Activated naive CD4-positive, alpha-beta T cell treated with anti-CD3 and anti-CD28 coated beads, Interleukin-2, amount 10 ng/mL, durations not matched to agents 7 days and 5 days (primary cell): Measurements from ENCODE around the gene MAP2K1.
A peak's percentile ranks its signal among the peaks of the same experiment; 100 is the strongest.
"Not testable (repeated sequence)": the region's sequence is repeated elsewhere in the genome, so short reads cannot be mapped to it uniquely, and the experiment has no call there.

Source experiments
- CTCF ChIA-PET: fragments of 350-600 bp; sonication (Branson Sonifier 250); formaldehyde crosslinking; loops from one replicate; lab custom pipeline; 2021; ENCODE audit warnings: antibody characterized with exemption; lab: Charles Lee
- DNase-seq: peaks from one replicate; pipeline ENCODE4 v3.0.0-alpha.2; 2020
- H3K27ac Mint-ChIP-seq: one replicate; pipeline ENCODE4 v1.8.0; 2021; ENCODE audit warnings: mild to moderate bottlenecking, moderate library complexity, mixed read lengths
- H3K27me3 Mint-ChIP-seq: one replicate; pipeline ENCODE4 v1.8.0; 2021; ENCODE audit warnings: mild to moderate bottlenecking, mixed read lengths
- H3K36me3 Mint-ChIP-seq: one replicate; pipeline ENCODE4 v1.8.0; 2021; ENCODE audit warnings: mixed read lengths
- H3K4me1 Mint-ChIP-seq: one replicate; pipeline ENCODE4 v1.8.0; 2021; ENCODE audit warnings: mixed read lengths
- H3K4me3 Mint-ChIP-seq: one replicate; pipeline ENCODE4 v1.8.0; 2021; ENCODE audit warnings: mild to moderate bottlenecking, moderate library complexity, mixed read lengths
- H3K9me3 Mint-ChIP-seq: one replicate; pipeline ENCODE4 v1.8.0; 2021; ENCODE audit warnings: mixed read lengths

MAP2K1 gene

GRCh38 chr15:66387163-66388042 lies 691 bp downstream of the MAP2K1 start:
- H3K9me3 Mint-ChIP-seq: no peaks in the 10 kb centered on the region
- peak overlapping the region; percentile 88 for H3K27ac Mint-ChIP-seq
- no peaks in the 10 kb centered on the region for H3K27me3 Mint-ChIP-seq
- peaks cover 29% of the 10 kb centered on the region for H3K36me3 Mint-ChIP-seq
- DNase-seq: peak; percentile 72
- CTCF ChIA-PET: interaction anchor here (0.8 to 4.1 kb wide), 9 partner anchors 17 to 111 kb away, joined by 3 to 60 read pairs (median 3); partner anchors contain the start of genes SNAPC5 and TIPIN
- H3K4me3 Mint-ChIP-seq: peak overlapping the region; percentile 96
- peaks cover 58% of the 10 kb centered on the region for H3K4me1 Mint-ChIP-seq

GRCh38 chr15:66388043-66388363 lies 1.3 kb downstream of the MAP2K1 start:
- no peak for DNase-seq
- H3K4me3 Mint-ChIP-seq: peak overlapping the region; percentile 96
- CTCF ChIA-PET: interaction anchor here (0.8 to 4.1 kb wide), 8 partner anchors 18 to 111 kb away, joined by 3 to 60 read pairs (median 3); partner anchors contain the start of genes SNAPC5 and TIPIN
- H3K4me1 Mint-ChIP-seq: peaks cover 62% of the 10 kb centered on the region
- peak overlapping the region; percentile 88 for H3K27ac Mint-ChIP-seq
- H3K9me3 Mint-ChIP-seq: no peaks in the 10 kb centered on the region
- no peaks in the 10 kb centered on the region for H3K27me3 Mint-ChIP-seq
- H3K36me3 Mint-ChIP-seq: peaks cover 32% of the 10 kb centered on the region

- Mint-ChIP-seq H3K4me3 (peak overlapping the region; percentile 96), H3K27ac (peak overlapping the region; percentile 84), H3K27me3 (no peaks in the 10 kb centered on the region), H3K4me1 (peaks cover 67% of the 10 kb centered on the region), H3K9me3 (no peaks in the 10 kb centered on the region), H3K36me3 (peaks cover 36% of the 10 kb centered on the region)
- CTCF ChIA-PET: interaction anchor here (0.8 to 4.1 kb wide), 6 partner anchors 19 to 110 kb away, joined by 3 to 60 read pairs (median 3); partner anchors contain the start of genes SNAPC5 and TIPIN
- DNase-seq: no peak
These were observed 1.9 kb downstream of the MAP2K1 start for GRCh38 chr15:66388576-66388975.

- Mint-ChIP-seq H3K9me3 (no peaks in the 10 kb centered on the region), H3K4me1 (peaks cover 74% of the 10 kb centered on the region), H3K27ac (peak overlapping the region; percentile 84), H3K4me3 (peak overlapping the region; percentile 96), H3K27me3 (no peaks in the 10 kb centered on the region), H3K36me3 (peaks cover 43% of the 10 kb centered on the region)
- CTCF ChIA-PET: interaction anchor here (0.7 to 2.1 kb wide), 3 partner anchors 20 to 109 kb away, joined by 3 to 6 read pairs (median 3); no protein-coding TSS in a partner anchor
- peak; percentile 67 for DNase-seq
These were observed 2.6 kb downstream of the MAP2K1 start for GRCh38 chr15:66389098-66389858.

GRCh38 chr15:66389859-66390381 lies 3.2 kb downstream of the MAP2K1 start:
- CTCF ChIA-PET: interaction anchor here (0.7 to 1.0 kb wide), 2 partner anchors 19 to 108 kb away, joined by 3 read pairs; no protein-coding TSS in a partner anchor
- no peaks in the 10 kb centered on the region for H3K27me3 Mint-ChIP-seq
- H3K27ac Mint-ChIP-seq: peak overlapping the region; percentile 84
- peaks cover 48% of the 10 kb centered on the region for H3K36me3 Mint-ChIP-seq
- no peaks in the 10 kb centered on the region for H3K9me3 Mint-ChIP-seq
- peaks cover 79% of the 10 kb centered on the region for H3K4me1 Mint-ChIP-seq
- DNase-seq: no peak
- H3K4me3 Mint-ChIP-seq: peak overlapping the region; percentile 96

GRCh38 chr15:66390678-66391077 lies 4.0 kb downstream of the MAP2K1 start:
- Mint-ChIP-seq H3K36me3 (peaks cover 52% of the 10 kb centered on the region), H3K4me3 (peak overlapping the region; percentile 58), H3K27ac (peak overlapping the region; percentile 84), H3K4me1 (peaks cover 81% of the 10 kb centered on the region), H3K27me3 (no peaks in the 10 kb centered on the region), H3K9me3 (no peaks in the 10 kb centered on the region)
- CTCF ChIA-PET: interaction anchor here (0.6 to 1.3 kb wide), 2 partner anchors 107 to 108 kb away, joined by 3 to 4 read pairs; partner anchors contain the start of gene SNAPC5
- peak; percentile 44 for DNase-seq

- not testable (repeated sequence) for H3K27me3 Mint-ChIP-seq, H3K27ac Mint-ChIP-seq, H3K9me3 Mint-ChIP-seq, H3K4me3 Mint-ChIP-seq, DNase-seq
- peaks cover 56% of the 10 kb centered on the region for H3K36me3 Mint-ChIP-seq
- CTCF ChIA-PET: interaction anchor here (1.0 kb wide), 1 partner anchor 106 kb away, joined by 3 read pairs; no protein-coding TSS in a partner anchor
- peaks cover 87% of the 10 kb centered on the region for H3K4me1 Mint-ChIP-seq
These were observed 6.3 kb downstream of the MAP2K1 start for GRCh38 chr15:66393037-66393436.

GRCh38 chr15:66394472-66394871 lies 7.8 kb downstream of the MAP2K1 start:
- Mint-ChIP-seq H3K4me3 (no peak overlapping the region), H3K4me1 (peaks cover 82% of the 10 kb centered on the region), H3K27ac (peak overlapping the region; percentile 76), H3K27me3 (no peaks in the 10 kb centered on the region), H3K36me3 (peaks cover 55% of the 10 kb centered on the region), H3K9me3 (no peaks in the 10 kb centered on the region)
- CTCF ChIA-PET: no interaction called here
- no peak for DNase-seq

- H3K9me3 Mint-ChIP-seq: no peaks in the 10 kb centered on the region
- CTCF ChIA-PET: no interaction called here
- H3K27ac Mint-ChIP-seq: peak overlapping the region; percentile 76
- peaks cover 52% of the 10 kb centered on the region for H3K36me3 Mint-ChIP-seq
- H3K4me1 Mint-ChIP-seq: peaks cover 78% of the 10 kb centered on the region
- no peaks in the 10 kb centered on the region for H3K27me3 Mint-ChIP-seq
- no peak overlapping the region for H3K4me3 Mint-ChIP-seq
- DNase-seq: no peak
These were observed 8.2 kb downstream of the MAP2K1 start for GRCh38 chr15:66394915-66395314.

GRCh38 chr15:66399276-66399675 lies 12.6 kb downstream of the MAP2K1 start:
- no peak overlapping the region for H3K4me3 Mint-ChIP-seq
- H3K9me3 Mint-ChIP-seq: no peaks in the 10 kb centered on the region
- no peak for DNase-seq
- peaks cover 81% of the 10 kb centered on the region for H3K4me1 Mint-ChIP-seq
- CTCF ChIA-PET: no interaction called here
- H3K27ac Mint-ChIP-seq: no peak overlapping the region
- no peaks in the 10 kb centered on the region for H3K27me3 Mint-ChIP-seq
- peaks cover 40% of the 10 kb centered on the region for H3K36me3 Mint-ChIP-seq

- no peak overlapping the region for H3K4me3 Mint-ChIP-seq
- DNase-seq: no peak
- H3K9me3 Mint-ChIP-seq: no peaks in the 10 kb centered on the region
- CTCF ChIA-PET: interaction anchor here (2.4 kb wide), 1 partner anchor 98 kb away, joined by 17 read pairs; the partner anchor contains the start of gene SNAPC5
- no peak overlapping the region for H3K27ac Mint-ChIP-seq
- peaks cover 79% of the 10 kb centered on the region for H3K4me1 Mint-ChIP-seq
- H3K27me3 Mint-ChIP-seq: no peaks in the 10 kb centered on the region
- peaks cover 40% of the 10 kb centered on the region for H3K36me3 Mint-ChIP-seq
These were observed 13.7 kb downstream of the MAP2K1 start for GRCh38 chr15:66400351-66400774.

- Mint-ChIP-seq H3K4me1 (peaks cover 79% of the 10 kb centered on the region), H3K27me3 (no peaks in the 10 kb centered on the region), H3K36me3 (peaks cover 34% of the 10 kb centered on the region), H3K9me3 (no peaks in the 10 kb centered on the region), H3K4me3 (peak overlapping the region; percentile 63), H3K27ac (peak overlapping the region; percentile 83)
- CTCF ChIA-PET: interaction anchor here (0.7 to 2.4 kb wide), 4 partner anchors 10 to 97 kb away, joined by 3 to 17 read pairs (median 6); partner anchors contain the start of gene SNAPC5
- DNase-seq: peak; percentile 37
These were observed 14.7 kb downstream of the MAP2K1 start for GRCh38 chr15:66401130-66402021.
